Fibroblast of pulmonary artery (primary cell): Measurements from ENCODE around the gene OR52J3.

Source experiments
- DNase-seq: peaks from one replicate; pipeline ENCODE4 v3.0.0-alpha.2; 2010; ENCODE audit warnings: low read depth
- H3K4me3 ChIP-seq: replicated peaks from 2 replicates; pipeline ENCODE4 v1.5.1; 2011; ENCODE audit warnings: low read depth, mild to moderate bottlenecking, control low read depth, low read length, moderate library complexity
- CTCF ChIP-seq: IDR thresholded peaks from 2 replicates; pipeline ENCODE4 v1.5.1; 2011; ENCODE audit warnings: mild to moderate bottlenecking, control low read depth, low read length, inconsistent platforms; ENCODE audit errors: missing control alignments

OR52J3 gene

DNA sequence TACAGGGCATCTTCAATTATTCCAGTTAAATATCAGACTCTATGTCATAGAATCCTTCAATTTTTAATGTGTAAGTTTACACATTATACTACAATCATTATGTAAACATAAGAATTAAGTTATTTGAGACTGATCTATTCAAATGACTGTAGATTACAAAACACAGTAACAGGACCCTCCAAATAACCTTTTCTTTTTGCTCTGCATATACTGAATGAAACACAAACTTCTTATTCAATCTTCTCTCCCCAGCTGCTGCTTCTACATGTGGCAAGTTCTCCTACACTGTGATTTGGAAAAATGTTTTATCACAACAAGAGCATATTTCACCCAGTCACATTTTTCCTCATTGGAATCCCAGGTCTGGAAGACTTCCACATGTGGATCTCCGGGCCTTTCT, at the start of gene OR52J3:
Gene OR52J3 (plus strand): TSS at position 301 of the 400 bp plus-strand sequence. CDS start 0 bp downstream, at position 301.
- DNase-seq: no peak
- no peak within 1 kb of the TSS for H3K4me3 ChIP-seq
- no peak for TF ChIP-seq CTCF

DNA sequence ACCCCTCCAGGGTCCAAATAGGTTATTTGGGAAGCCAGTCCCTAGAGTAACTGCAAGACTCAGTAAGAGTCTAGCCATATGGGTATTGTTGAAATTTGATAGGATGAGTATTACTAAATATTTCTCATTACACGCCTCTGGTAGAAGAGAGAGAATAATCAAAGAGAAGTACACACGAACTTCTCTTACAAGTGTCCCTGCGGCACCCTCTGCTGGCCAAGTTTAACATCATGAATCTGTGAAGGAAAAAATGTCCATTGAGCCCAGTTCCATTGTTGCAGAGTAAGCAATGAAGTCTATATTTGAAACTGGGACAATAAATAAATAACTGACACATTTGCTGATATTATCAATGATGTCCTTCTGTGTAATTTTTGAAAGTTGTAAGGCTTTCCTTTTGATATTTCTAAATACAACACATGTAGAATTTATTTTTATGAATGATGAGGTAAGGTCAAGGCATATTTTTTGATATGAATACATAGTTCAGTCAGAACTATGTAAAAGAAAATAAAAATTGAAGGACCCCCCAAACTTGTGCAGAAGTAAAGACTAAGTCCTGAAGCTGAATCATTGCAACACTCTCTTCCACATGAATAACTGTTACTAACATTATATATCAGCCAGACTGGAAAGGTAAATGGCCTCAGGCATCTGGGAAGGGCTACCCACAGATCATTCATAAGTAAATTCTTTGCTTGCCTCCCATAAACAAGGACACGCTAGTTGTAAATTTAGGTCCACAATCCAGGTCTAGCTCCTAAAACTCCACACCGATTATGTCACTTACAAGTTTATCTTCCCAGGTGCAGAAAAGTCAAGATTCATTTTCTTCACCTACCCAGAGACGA, 41.7 kb upstream of the OR52J3 start:
- peak; percentile 71 for TF ChIP-seq CTCF
- DNase-seq: peak; percentile 72
- H3K4me3 ChIP-seq: no peak overlapping the region

DNA sequence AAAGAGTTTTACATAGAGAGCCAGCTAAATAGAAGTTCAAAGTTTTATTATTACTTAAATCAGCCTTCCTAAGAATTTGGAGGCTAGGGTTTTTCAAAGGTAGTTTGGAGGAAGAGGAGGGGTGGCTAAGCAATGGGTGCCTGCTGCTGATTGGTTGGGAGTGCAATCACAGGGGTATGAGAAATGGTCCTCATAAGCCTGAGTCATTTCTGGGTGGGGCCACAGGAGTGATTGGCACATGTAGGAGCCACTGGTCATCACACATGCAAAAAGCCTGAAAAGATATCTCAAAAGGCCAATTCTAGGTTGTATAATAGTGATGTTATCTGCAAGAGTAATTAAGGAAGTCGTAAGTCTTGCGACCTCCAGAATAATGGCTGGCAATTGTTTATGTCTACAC, 38.8 kb upstream of the OR52J3 start:
- H3K4me3 ChIP-seq: no peak overlapping the region
- no peak for TF ChIP-seq CTCF
- no peak for DNase-seq

DNA sequence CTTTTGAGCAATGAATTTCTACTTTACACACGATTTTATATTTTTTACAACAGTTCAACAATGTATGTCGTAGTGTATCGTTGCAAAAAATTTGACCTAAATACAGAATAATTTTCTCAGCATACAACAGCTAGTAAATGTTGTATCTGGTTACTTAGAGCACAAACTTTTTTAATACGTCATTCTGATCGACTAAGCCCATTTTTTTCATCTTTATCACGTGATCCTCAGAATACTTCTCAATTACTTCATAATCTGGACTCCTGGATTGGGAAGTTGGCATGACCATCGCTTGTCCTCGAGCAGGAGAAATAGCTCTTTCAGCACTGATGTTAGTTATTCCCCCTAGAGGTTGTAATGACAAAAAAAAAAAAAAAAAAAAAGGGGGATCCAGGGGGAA, 35.1 kb upstream of the OR52J3 start:
- no peak for DNase-seq
- H3K4me3 ChIP-seq: no peak overlapping the region
- TF ChIP-seq CTCF: no peak

GRCh38 chr11:5013012-5013411, 33.3 kb upstream of the OR52J3 start:
- no peak for DNase-seq
- no peak for TF ChIP-seq CTCF
- H3K4me3 ChIP-seq: no peak overlapping the region

DNA sequence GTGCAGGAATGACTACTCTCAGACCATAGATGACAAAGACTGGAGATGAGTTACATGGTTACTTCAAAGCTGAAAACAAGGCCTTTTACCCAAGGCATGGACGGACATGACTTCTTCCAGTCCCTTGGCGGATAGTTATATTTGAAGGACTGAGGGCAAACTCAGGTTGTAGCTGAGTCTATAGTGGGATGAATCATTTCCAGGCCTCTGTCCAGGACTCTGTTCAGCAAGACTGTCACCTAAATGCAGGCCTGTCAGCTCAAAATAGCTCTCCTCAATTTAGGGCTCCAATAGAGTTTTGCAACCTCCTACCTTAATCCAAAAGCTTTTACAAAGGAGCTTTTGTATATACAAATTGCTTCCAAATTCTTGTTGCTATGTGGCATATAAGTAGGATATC, 24.3 kb upstream of the OR52J3 start:
- no peak overlapping the region for H3K4me3 ChIP-seq
- no peak for TF ChIP-seq CTCF
- no peak for DNase-seq

DNA sequence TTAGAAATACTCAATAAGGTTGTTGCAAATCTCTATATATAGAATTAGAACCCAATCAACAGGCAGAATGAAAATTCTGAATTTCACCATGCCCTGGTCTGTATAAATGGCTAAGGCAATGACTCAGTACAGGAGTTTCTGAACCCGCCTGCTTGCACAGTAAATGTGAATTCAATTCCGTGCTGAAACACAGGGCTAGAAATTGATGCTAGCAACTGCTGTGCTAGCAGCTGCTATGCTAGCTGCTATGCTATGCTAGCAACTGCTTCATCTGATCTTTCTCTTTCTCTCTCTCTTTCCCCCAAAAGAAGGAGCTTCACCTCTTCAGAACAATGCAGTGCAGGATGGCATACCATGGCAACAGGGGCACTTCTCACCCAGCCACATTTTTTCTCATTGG, 9.7 kb upstream of the OR52J3 start:
- TF ChIP-seq CTCF: no peak
- no peak for DNase-seq
- no peak overlapping the region for H3K4me3 ChIP-seq
